KOPT-K1 (cell line): ENCODE measurements around the gene UNCX.

Source experiments
- H3K27ac ChIP-seq: fragments of 200-600 bp; sonication (generic); 2 replicates; pipeline ENCODE4 v1.5.1; 2016; ENCODE audit warnings: antibody characterized with exemption, mild to moderate bottlenecking, low read depth, low read length; ENCODE audit not compliant: poor library complexity, severe bottlenecking
- H3K36me3 ChIP-seq: fragments of 200-600 bp; sonication (generic); 2 replicates; pipeline ENCODE4 v1.5.1; 2017; ENCODE audit warnings: antibody characterized with exemption, mild to moderate bottlenecking, low read length, moderate library complexity; ENCODE audit not compliant: insufficient read depth
- H3K9me3 ChIP-seq: fragments of 200-600 bp; sonication (generic); 2 replicates; pipeline ENCODE4 v1.5.1; 2017; ENCODE audit warnings: antibody characterized with exemption, low read length, mild to moderate bottlenecking; ENCODE audit not compliant: insufficient read depth, poor library complexity, severe bottlenecking

UNCX gene

DNA sequence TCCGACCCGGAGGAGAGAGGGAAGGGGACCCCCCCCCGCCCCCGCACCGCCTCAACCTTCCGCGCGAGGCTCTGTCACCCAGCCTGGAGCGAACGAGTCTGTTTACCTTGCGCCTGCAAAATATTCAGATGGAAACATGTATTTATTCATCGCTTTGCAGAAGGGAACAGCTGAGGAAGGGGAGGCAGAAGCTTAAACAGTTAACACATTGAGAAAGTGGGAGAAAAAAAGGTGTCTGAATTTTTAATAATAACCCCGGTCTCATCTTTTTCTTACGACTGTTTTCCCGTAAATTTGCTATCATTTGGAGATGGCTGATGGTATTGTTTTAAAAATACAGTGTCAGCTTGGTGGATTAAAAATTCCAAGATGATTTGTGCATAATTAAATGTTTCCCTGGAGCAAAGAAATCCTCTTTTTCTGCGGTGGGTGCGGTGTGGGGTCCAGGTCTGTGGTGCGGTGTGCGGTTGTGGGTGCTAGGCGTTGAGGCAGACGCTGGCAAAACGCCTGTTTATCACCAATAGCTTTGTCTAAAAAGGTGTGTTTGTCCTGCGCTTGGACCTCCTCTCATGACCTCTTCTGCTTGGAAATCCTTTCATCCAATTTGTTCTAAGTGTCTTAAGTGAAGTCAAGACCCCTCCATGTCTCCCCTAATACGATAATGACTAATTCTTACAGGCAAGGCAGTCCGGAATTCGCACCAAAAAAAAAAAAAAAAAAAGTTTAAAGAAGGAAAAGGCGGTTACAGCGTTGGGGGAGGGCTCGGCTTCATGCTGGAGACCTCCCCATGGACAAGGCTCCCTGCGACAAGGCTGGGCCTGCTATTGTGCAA, 1.6 kb downstream of the UNCX start:
- no peaks in the 10 kb centered on the region for H3K9me3 ChIP-seq
- H3K27ac ChIP-seq: no peak overlapping the region
- no peaks in the 10 kb centered on the region for H3K36me3 ChIP-seq

DNA sequence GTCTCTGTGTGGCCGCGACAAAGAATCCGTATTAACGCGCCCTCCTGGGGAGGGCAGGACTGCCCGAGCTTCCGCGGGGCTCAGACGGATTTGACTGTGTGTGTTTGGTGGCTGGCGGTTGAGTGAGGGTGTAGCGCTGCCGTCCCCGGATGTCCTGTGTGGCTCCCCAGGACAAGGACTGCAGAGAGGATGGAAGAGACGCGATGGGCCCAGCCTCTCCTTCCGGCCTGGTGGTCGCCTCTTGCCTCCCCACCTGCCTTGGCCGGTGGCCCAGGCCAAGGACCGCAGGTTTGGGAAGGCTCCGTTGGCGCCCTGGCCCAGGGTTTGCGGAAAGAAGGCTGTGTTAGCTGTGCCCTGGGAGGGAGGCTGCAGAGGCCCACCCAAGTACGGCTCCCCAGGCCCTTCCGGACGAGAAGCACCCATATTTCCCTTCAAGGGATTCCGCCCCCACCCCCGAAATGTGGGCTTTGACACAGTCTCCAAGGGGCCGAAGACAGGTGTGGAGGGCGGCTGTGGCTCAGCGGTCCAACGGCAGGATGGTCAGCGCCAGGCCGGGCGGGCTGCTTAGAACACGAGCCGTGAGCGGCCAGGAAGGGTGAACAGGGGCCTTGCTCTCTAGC, 2.3 kb downstream of the UNCX start:
- H3K9me3 ChIP-seq: no peaks in the 10 kb centered on the region
- no peak overlapping the region for H3K27ac ChIP-seq
- no peaks in the 10 kb centered on the region for H3K36me3 ChIP-seq

DNA sequence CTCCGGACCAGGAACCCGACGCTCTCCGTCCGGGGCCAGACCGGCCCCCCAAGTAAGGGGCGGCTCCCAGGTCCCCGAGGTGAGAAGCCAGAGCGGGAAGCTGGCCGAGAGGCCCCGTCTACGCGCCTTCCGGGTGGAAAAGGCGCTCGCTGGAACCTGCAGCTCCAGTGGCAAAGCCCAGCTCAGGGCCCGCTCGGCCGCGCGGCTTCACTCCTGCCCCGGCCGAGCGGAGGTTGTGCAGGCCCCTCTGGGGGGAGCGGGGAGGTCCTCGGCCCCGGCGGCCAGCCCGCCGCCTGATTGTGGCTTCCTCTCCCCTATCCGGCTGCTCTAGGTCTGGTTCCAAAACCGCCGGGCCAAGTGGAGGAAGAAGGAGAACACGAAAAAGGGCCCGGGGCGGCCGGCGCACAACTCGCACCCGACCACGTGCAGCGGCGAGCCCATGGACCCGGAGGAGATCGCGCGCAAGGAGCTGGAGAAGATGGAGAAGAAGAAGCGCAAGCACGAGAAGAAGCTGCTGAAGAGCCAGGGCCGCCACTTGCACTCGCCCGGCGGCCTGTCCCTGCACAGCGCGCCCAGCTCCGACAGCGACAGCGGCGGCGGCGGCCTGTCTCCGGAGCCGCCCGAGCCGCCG, 2.9 kb downstream of the UNCX start:
- no peaks in the 10 kb centered on the region for H3K36me3 ChIP-seq
- H3K27ac ChIP-seq: no peak overlapping the region
- no peaks in the 10 kb centered on the region for H3K9me3 ChIP-seq

GRCh38 chr7:1236132-1236661, 3.5 kb downstream of the UNCX start:
- Histone ChIP-seq H3K36me3 (no peaks in the 10 kb centered on the region), H3K9me3 (no peaks in the 10 kb centered on the region), H3K27ac (no peak overlapping the region)

- no peaks in the 10 kb centered on the region for H3K9me3 ChIP-seq
- no peak overlapping the region for H3K27ac ChIP-seq
- H3K36me3 ChIP-seq: no peaks in the 10 kb centered on the region
Observed at GRCh38 chr7:1236831-1237701, 4.4 kb downstream of the UNCX start.

- H3K27ac ChIP-seq: no peak overlapping the region
- no peaks in the 10 kb centered on the region for H3K9me3 ChIP-seq
- H3K36me3 ChIP-seq: no peaks in the 10 kb centered on the region
Observed at GRCh38 chr7:1237704-1238255, 5.1 kb downstream of the UNCX start.

GRCh38 chr7:1238450-1238882, 5.8 kb downstream of the UNCX start:
- Histone ChIP-seq H3K36me3 (no peaks in the 10 kb centered on the region), H3K9me3 (no peaks in the 10 kb centered on the region), H3K27ac (no peak overlapping the region)

- Histone ChIP-seq H3K36me3 (no peaks in the 10 kb centered on the region), H3K9me3 (no peaks in the 10 kb centered on the region), H3K27ac (no peak overlapping the region)
Observed at GRCh38 chr7:1238931-1239802, 6.5 kb downstream of the UNCX start.

GRCh38 chr7:1239803-1240516, 7.3 kb downstream of the UNCX start:
- no peak overlapping the region for H3K27ac ChIP-seq
- no peaks in the 10 kb centered on the region for H3K9me3 ChIP-seq
- no peaks in the 10 kb centered on the region for H3K36me3 ChIP-seq

GRCh38 chr7:1240517-1241257, 8.0 kb downstream of the UNCX start:
- Histone ChIP-seq H3K27ac (no peak overlapping the region), H3K9me3 (no peaks in the 10 kb centered on the region), H3K36me3 (no peaks in the 10 kb centered on the region)

DNA sequence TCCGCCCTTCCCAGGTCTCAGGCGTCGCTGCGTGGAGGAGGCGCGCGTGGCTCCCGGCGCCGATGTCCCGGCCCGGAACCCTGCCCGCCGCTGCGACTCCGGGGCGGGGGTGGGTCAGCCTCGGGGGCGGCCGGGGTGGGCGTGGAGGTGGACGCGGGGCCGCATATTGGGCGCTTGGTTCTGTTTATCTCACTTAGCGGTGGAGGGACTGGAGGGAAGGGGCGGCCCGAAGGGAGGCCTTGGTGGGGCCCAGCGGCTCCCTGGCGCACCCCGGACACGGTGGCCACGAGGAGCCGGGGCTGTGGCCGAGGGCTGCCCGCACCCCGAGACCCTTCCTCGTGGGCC, 8.6 kb downstream of the UNCX start:
- no peak overlapping the region for H3K27ac ChIP-seq
- H3K36me3 ChIP-seq: no peaks in the 10 kb centered on the region
- no peaks in the 10 kb centered on the region for H3K9me3 ChIP-seq

DNA sequence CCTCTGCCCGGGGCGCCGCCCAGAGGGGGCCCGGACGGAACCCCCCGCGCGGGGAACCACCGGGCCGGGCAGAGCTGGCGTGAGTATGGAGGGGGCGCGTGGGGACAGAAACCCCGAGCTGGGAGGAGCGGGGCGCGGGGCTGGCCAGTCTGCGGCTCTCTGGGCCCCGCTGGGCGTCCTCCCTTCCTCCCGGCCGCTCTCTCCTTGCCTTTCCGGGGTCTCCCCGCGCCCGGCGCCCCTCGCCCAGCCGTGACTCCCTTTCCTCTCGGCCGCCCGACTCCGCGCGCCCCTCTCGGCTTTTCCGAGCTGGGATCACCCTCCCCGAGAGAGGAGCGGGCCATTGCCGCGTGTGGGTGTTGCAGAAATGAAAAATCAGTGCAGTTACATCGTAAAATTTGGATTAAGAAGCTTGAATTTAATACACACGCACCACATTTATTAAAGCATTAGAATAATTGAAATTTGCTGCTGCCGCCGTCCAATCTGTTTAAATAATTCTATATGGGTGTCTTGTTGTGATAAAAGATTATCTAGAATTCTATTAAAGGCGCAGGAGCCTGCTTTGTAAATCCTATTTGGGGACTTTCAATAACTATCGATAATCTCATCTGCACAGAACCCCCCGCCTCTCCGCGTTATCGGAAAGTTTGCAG, 9.1 kb downstream of the UNCX start:
- Histone ChIP-seq H3K27ac (no peak overlapping the region), H3K9me3 (no peaks in the 10 kb centered on the region), H3K36me3 (no peaks in the 10 kb centered on the region)
